H9 (cell line): ENCODE data around the gene DISC1. TPM values are rescaled to one million over a fixed set of nuclear protein-coding genes. Genes with fewer than 3 reads are reported as not detected.

Source experiments
- DNase-seq: peaks from one replicate; pipeline ENCODE4 v3.0.0-alpha.2; 2017
- H2AFZ ChIP-seq: one replicate; pipeline ENCODE4 v1.6.1; 2013; ENCODE audit warnings: mild to moderate bottlenecking, low read length, control low read depth, moderate library complexity
- H2AK5ac ChIP-seq: 2 replicates; pipeline ENCODE4 v1.6.1; 2013; ENCODE audit warnings: low read length, control low read depth, mixed read lengths; ENCODE audit not compliant: insufficient read length
- H2BK120ac ChIP-seq: one replicate; pipeline ENCODE4 v1.6.1; 2013; ENCODE audit warnings: low read depth, mild to moderate bottlenecking, low read length, control low read depth, inconsistent platforms; ENCODE audit not compliant: poor library complexity, severe bottlenecking
- H2BK12ac ChIP-seq: 2 replicates; pipeline ENCODE4 v1.6.1; 2013; ENCODE audit warnings: low read length, control low read depth, mixed read lengths, low read depth; ENCODE audit not compliant: insufficient read length
- H2BK15ac ChIP-seq: 2 replicates; pipeline ENCODE4 v1.6.1; 2013; ENCODE audit warnings: low read depth, low read length, control low read depth
- H2BK20ac ChIP-seq: one replicate; pipeline ENCODE4 v1.6.1; 2013; ENCODE audit warnings: low read depth, mild to moderate bottlenecking, low read length, control low read depth, inconsistent platforms; ENCODE audit not compliant: poor library complexity, severe bottlenecking
- H2BK5ac ChIP-seq: 2 replicates; pipeline ENCODE4 v1.6.1; 2013; ENCODE audit warnings: low read length, control low read depth, mixed read lengths; ENCODE audit not compliant: insufficient read length
- H3K14ac ChIP-seq: 2 replicates; pipeline ENCODE4 v1.6.1; 2013; ENCODE audit warnings: low read length, control low read depth; ENCODE audit not compliant: insufficient read depth
- H3K18ac ChIP-seq: 2 replicates; pipeline ENCODE4 v1.6.1; 2013; ENCODE audit warnings: low read depth, mild to moderate bottlenecking, mixed read lengths, low read length, control low read depth; ENCODE audit not compliant: insufficient read length
- H3K23ac ChIP-seq: 2 replicates; pipeline ENCODE4 v1.6.1; 2013; ENCODE audit warnings: low read length, control low read depth, mixed read lengths, low read depth; ENCODE audit not compliant: insufficient read length
- H3K23me2 ChIP-seq: 2 replicates; pipeline ENCODE4 v1.6.1; 2013; ENCODE audit warnings: low read depth, mild to moderate bottlenecking, mixed read lengths, low read length, control low read depth; ENCODE audit not compliant: insufficient read length, poor library complexity, severe bottlenecking
- H3K27ac ChIP-seq: 2 replicates; pipeline ENCODE4 v1.5.1; 2013; ENCODE audit warnings: low read length, control low read depth, mixed read lengths, low read depth; ENCODE audit not compliant: insufficient read length
- H3K27me3 ChIP-seq: 2 replicates; pipeline ENCODE4 v1.6.1; 2013; ENCODE audit warnings: low read length, control low read depth, inconsistent platforms; ENCODE audit not compliant: insufficient read depth
- H3K4ac ChIP-seq: 2 replicates; pipeline ENCODE4 v1.6.1; 2013; ENCODE audit warnings: low read depth, mild to moderate bottlenecking, control low read depth, inconsistent platforms, low read length, moderate library complexity
- H3K4me1 ChIP-seq: 2 replicates; pipeline ENCODE4 v1.6.1; 2013; ENCODE audit warnings: low read length, control low read depth, inconsistent platforms; ENCODE audit not compliant: insufficient read depth
- H3K4me2 ChIP-seq: 2 replicates; pipeline ENCODE4 v1.6.1; 2013; ENCODE audit warnings: low read length, control low read depth, mixed read lengths; ENCODE audit not compliant: insufficient read length, insufficient read depth
- H3K56ac ChIP-seq: 2 replicates; pipeline ENCODE4 v1.6.1; 2013; ENCODE audit warnings: low read depth, mild to moderate bottlenecking, mixed read lengths, low read length, control low read depth; ENCODE audit not compliant: insufficient read length
- H3K79me1 ChIP-seq: 2 replicates; pipeline ENCODE4 v1.6.1; 2013; ENCODE audit warnings: low read depth, mild to moderate bottlenecking, moderate library complexity, low read length, control low read depth, inconsistent platforms; ENCODE audit not compliant: insufficient read depth, poor library complexity, severe bottlenecking
- H3K79me2 ChIP-seq: 2 replicates; pipeline ENCODE4 v1.6.1; 2013; ENCODE audit warnings: low read length, control low read depth, inconsistent platforms; ENCODE audit not compliant: insufficient read depth
- H3K9ac ChIP-seq: 2 replicates; pipeline ENCODE4 v1.6.1; 2013; ENCODE audit warnings: low read length, control low read depth, mixed read lengths; ENCODE audit not compliant: insufficient read length; ENCODE audit errors: extremely low read depth
- H3K9me3 ChIP-seq: one replicate; pipeline ENCODE4 v1.6.1; 2013; ENCODE audit warnings: low read depth, low read length, inconsistent platforms; ENCODE audit not compliant: control insufficient read depth
- H3T11ph ChIP-seq: one replicate; pipeline ENCODE4 v1.6.1; 2013; ENCODE audit warnings: mild to moderate bottlenecking, low read length, control low read depth, inconsistent platforms
- H4K20me1 ChIP-seq: one replicate; pipeline ENCODE4 v1.6.1; 2013; ENCODE audit not compliant: control insufficient read depth, insufficient read length, insufficient read depth
- H4K5ac ChIP-seq: 2 replicates; pipeline ENCODE4 v1.6.1; 2013; ENCODE audit warnings: low read depth, mild to moderate bottlenecking, mixed read lengths, low read length, control low read depth; ENCODE audit not compliant: insufficient read length
- H4K8ac ChIP-seq: replicated peaks from 2 replicates; pipeline ENCODE4 v1.6.1; 2013; ENCODE audit warnings: low read length, control low read depth, mixed read lengths, low read depth; ENCODE audit not compliant: insufficient read length
- H4K91ac ChIP-seq: 2 replicates; pipeline ENCODE4 v1.6.1; 2013; ENCODE audit warnings: low read depth, mild to moderate bottlenecking, moderate library complexity, mixed read lengths, low read length, control low read depth; ENCODE audit not compliant: insufficient read length
- H3K27ac Mint-ChIP-seq, 3 experiments: 2 replicates in 2 of 3; 3 replicates in 1 of 3; pipeline ENCODE4 v1.8.0; 2020 to 2021; ENCODE audit warnings: mixed read lengths in 3 of 3, mild to moderate bottlenecking in 1 of 3, moderate library complexity in 1 of 3
- H3K27me3 Mint-ChIP-seq: 2 replicates; pipeline ENCODE4 v1.8.0; 2021; ENCODE audit warnings: low read depth, mild to moderate bottlenecking, moderate library complexity, mixed read lengths
- H3K36me3 Mint-ChIP-seq, 3 experiments: 2 replicates in 2 of 3; 3 replicates in 1 of 3; pipeline ENCODE4 v1.8.0; 2020 to 2021; ENCODE audit warnings: low read depth in 3 of 3, mixed read lengths in 3 of 3; ENCODE audit not compliant: insufficient read depth in 1 of 3
- H3K4me1 Mint-ChIP-seq, 2 experiments: 2 replicates each; pipeline ENCODE4 v1.8.0; 2020; ENCODE audit warnings: mixed read lengths in 2 of 2
- H3K4me3 Mint-ChIP-seq, 2 experiments: 2 replicates in 1 of 2; 3 replicates in 1 of 2; pipeline ENCODE4 v1.8.0; 2020 to 2021; ENCODE audit warnings: mild to moderate bottlenecking in 2 of 2, mixed read lengths in 2 of 2, moderate library complexity in 1 of 2
- H3K9me3 Mint-ChIP-seq, 2 experiments: 2 replicates in 1 of 2; 3 replicates in 1 of 2; pipeline ENCODE4 v1.8.0; 2020; ENCODE audit warnings: mild to moderate bottlenecking in 2 of 2, mixed read lengths in 2 of 2, moderate library complexity in 1 of 2
- CTCF ChIP-seq: fragments of 200-600 bp; sonication (generic); conservative IDR thresholded peaks from 3 replicates; pipeline ENCODE4 v1.8.0; 2021; ENCODE audit warnings: antibody characterized with exemption, mild to moderate bottlenecking
- WGBS: extraction: QIAGEN DNeasy Blood & Tissue Kit; methylation state at CpG from one replicate; pipeline ENCODE4 v1.1.7; 2013; ENCODE audit warnings: missing lambda C conversion rate, low lambda C conversion rate, mixed read lengths; ENCODE audit not compliant: insufficient read length; ENCODE audit errors: extremely low coverage; 5-methylcytosine and 5-hydroxymethylcytosine counted together
- total RNA-seq: library from RNA; stranded (reverse); gene quantifications from 2 replicates; pipeline ENCODE4 v1.2.1, GENCODE V29; 2021

Gene DISC1
- total RNA-seq, 1 experiment from 2014 or later, result 2.5 TPM

DNA sequence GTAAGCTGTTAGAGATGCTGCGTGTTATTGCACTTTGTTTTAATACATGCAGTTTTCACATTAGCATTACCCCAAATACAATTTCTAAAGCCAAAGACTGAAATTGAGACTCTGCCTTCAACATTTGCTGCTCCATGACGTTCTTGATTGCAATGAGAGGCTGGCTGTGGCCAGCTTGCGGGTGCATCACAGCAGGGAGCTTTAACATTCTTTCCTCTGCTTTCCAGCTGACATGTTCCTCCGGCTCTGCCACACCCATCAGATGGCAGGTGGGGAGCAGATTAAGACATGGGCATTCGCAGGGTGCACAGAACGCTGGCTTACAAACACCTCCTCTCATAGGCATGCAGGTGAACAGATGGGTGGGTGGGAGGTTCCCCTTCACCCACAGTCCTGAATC is 314.1 kb downstream of the DISC1 start:
- H3T11ph ChIP-seq, result no peak overlapping the region
- peaks cover 5 to 7% of the 10 kb centered on the region in 2 experiments; a peak in 2 of 4 replicates for H3K4me1 Mint-ChIP-seq
- no peak overlapping the region for H3K27ac ChIP-seq
- H2BK12ac ChIP-seq, result no peak overlapping the region
- H2BK20ac ChIP-seq, result no peak overlapping the region
- no peaks in the 10 kb centered on the region for H3K9me3 ChIP-seq
- no peaks in the 10 kb centered on the region for H3K4me1 ChIP-seq
- H3K56ac ChIP-seq, result no peak overlapping the region
- WGBS, result no CpG with 5 or more reads among the region's 6 CpGs
- H3K36me3 Mint-ChIP-seq, result no peaks in the 10 kb centered on the region
- no peak overlapping the region for H2AFZ ChIP-seq
- H2AK5ac ChIP-seq, result no peak overlapping the region
- H3K4me2 ChIP-seq, result no peak overlapping the region
- H3K79me2 ChIP-seq, result no peaks in the 10 kb centered on the region
- H2BK15ac ChIP-seq, result no peak overlapping the region
- H2BK5ac ChIP-seq, result no peak overlapping the region
- H4K20me1 ChIP-seq, result no peaks in the 10 kb centered on the region
- H3K27me3 Mint-ChIP-seq, result peaks cover 22% of the 10 kb centered on the region
- no peak overlapping the region for H3K4ac ChIP-seq
- no peaks in the 10 kb centered on the region for H3K27me3 ChIP-seq
- no peak for TF ChIP-seq CTCF
- H3K27ac Mint-ChIP-seq, result no peak overlapping the region
- H4K8ac ChIP-seq, result no peak overlapping the region
- H3K18ac ChIP-seq, result no peak overlapping the region
- H4K5ac ChIP-seq, result no peak overlapping the region
- DNase-seq, result no peak
- H3K14ac ChIP-seq, result no peak overlapping the region
- H4K91ac ChIP-seq, result no peak overlapping the region
- no peaks in the 10 kb centered on the region for H3K23me2 ChIP-seq
- H3K4me3 Mint-ChIP-seq, result no peak overlapping the region
- no peak overlapping the region for H2BK120ac ChIP-seq
- H3K9ac ChIP-seq, result no peak overlapping the region
- H3K23ac ChIP-seq, result no peak overlapping the region
- H3K9me3 Mint-ChIP-seq, result no peaks in the 10 kb centered on the region
- H3K79me1 ChIP-seq, result no peaks in the 10 kb centered on the region
